Hypothalamus (tissue), 51 donors: ENCODE measurements around the gene SUFU.

Experiments used
- DNase-seq, 51 donors: peaks; one replicate each; lab custom pipeline; 2025; lab: John Stamatoyannopoulos, UW

SUFU gene

GRCh38 chr10:102630663-102631062 is 126.9 kb downstream of the SUFU start:
- DNase-seq: peak in 9 of 51 donors; percentile 23 to 55 (median 31)

DNA sequence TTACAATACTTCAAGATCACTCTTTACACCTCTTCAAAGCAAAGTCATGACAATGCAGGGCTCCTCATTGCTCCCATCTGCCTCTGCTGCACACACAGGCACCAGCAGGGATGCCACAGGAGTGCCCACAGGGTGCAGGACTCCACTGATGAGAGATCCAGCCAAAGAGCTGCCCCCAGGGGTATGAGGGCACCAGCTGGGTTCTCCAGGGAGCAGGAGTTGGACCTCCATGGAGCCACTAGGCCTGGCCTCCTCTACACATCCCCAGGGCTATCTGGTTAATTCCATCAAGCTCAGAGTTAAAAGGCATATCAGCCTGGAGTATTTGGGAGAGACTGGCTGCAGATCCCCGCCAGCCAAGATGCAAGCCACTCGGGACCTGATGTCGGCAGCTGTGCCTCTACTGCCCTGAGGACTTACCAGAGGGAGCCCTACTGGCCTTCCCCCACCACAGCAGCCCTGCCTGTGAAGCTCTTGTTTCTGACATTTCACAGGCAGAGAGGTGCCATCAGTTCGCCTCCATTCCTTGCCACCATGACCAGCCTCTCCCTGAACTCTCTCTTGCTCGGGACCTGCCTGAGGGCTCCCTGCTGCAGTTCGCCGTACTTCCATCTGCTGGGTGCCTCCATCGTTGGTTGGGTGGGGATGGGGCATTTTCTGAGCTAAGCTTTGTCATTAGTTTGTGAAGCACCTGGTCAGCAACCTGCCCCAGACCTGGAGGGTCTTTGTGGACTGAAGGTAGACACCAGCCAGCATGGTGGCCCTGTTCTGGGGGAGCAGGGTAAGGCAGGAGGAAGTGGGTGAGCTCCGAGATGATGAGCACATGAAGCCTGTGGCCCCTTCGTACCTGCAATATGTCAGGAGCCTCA is 128.0 kb downstream of the SUFU start:
- no peak for DNase-seq

DNA sequence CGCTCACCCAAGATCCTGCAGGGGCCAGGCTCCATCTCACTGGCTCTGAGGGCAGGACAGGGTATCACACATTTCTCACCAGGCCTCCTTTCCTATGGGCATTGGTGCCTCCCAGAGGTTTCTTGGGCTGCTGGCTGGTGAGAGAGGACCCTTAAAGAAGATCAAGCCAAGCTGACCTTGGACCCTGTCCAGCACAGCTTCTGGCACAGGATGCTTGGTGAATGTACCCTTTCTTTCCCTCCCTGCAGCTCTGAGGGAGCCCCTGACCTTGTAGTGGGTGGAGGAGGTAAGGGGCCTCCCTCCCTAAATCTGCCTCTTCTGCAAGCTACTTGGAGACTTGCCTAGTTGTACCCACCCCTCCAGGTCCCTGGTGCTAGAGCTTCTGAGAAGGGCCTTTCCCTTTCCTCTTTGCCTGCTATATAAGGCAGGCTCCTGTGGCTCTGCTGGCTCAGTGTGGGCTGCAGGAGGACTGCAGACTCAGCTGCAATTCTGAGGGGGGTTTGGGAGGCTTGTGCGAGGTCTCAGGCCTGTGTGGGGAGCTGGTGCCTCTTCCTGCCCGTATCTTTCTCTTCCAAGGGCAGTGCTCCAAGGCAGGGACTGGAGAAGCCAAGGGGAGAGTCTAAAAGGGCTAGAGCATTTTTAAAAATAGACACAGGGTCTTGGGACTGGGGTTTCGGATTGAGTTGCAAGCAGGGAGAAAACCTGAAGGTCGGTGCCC is 128.8 kb downstream of the SUFU start:
- peak in 2 of 51 donors; percentile 37 to 45 for DNase-seq

GRCh38 chr10:102633287-102633686 is 129.5 kb downstream of the SUFU start:
- peak in 1 of 51 donors; percentile 24 for DNase-seq

GRCh38 chr10:102633848-102634247 is 130.1 kb downstream of the SUFU start:
- no peak for DNase-seq

DNA sequence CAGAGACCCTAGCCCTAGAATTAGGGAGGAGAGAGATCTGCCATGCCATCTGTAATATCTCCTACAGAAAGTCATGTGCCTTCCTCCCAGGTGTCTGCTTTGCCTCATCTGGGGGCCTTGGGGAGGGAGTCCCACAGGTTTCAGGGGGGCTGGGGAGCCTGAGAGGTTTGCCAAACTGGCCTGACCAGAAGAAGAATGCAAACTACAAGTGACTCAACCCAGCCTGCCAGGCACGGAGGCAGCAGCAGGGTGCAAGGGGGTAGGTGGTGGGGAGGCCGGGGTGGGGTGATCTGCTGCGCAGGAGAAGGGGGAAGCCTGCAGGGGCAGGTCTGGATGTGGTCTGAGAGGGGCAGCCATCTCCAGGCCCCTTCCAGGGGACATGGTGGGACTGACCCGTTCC is 130.9 kb downstream of the SUFU start:
- no peak for DNase-seq

DNA sequence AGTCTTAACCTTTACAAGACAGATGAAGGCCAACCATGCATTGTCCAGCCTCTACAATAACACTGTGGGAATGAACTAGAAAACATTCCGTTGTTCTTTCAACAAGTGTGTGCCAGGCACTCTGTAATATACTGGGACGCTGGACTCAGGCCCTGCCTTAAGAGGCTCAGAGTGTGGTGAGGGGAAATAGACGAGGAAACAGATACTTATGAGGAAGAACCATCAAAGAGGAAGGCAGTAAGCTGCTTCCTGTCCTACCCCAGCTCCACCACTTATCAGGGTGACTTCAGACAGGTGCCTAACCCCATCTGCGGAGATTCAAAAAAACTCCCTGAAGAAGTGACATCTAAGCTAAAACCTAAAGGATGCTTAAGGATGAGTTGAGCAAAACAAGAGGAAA is 131.6 kb downstream of the SUFU start:
- DNase-seq: no peak

GRCh38 chr10:102639537-102639936 is 135.8 kb downstream of the SUFU start:
- no peak for DNase-seq

DNA sequence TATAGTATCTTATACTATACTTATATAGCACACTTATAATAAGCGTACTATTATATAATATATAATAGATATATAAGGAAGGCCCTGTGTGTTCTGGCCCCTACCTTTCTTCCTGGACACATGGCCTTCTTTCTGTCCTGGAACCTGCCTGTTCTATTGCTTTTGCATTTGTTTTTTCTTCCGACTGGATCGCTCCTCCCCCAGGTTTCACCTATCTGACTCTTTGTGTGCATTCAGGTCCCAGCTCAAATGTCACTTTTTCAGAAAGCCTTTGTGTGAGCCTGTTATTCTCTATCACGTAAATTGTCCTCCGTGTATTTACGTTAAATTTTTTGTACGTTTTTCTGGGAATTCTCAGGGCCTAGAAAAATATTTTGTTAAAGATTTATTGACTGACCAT is 137.6 kb downstream of the SUFU start:
- no peak for DNase-seq

- peak; percentile 67 to 99 (median 97) for DNase-seq
These were observed 138.3 kb downstream of the SUFU start for GRCh38 chr10:102641880-102642735.

DNA sequence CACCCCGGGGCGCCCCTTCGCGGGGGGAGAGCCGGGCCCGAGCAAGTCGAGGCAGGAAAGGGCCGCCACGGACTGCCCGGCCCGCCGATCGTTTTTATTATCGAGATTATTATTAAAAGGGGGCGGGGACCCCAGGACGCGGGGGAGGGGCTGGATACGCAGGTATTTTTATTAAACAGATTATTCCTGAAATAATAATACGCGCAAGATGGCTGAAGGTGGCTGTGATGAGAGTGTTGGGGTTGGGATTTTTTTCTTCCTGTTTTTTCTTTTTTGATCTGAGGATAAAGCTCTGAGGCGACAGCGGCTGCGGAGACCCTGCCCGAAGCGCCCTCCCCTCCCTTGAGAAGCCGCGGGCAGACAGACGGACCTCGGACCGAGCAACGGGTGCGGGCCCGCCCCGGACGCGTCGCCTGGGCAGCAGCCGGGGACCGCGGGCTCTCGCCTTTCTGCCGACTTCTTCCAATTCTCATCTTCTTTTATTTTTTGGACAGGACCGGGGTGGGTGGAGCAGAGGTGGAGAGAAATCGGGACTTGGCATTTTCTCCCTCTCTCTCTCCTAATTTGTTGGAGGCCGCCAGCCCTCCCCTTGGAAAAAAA is 139.1 kb downstream of the SUFU start:
- DNase-seq: peak in 30 of 51 donors; percentile 24 to 87 (median 58)

- peak in 44 of 51 donors; percentile 32 to 93 (median 76) for DNase-seq
These were observed 139.7 kb downstream of the SUFU start for GRCh38 chr10:102643336-102644065.

DNA sequence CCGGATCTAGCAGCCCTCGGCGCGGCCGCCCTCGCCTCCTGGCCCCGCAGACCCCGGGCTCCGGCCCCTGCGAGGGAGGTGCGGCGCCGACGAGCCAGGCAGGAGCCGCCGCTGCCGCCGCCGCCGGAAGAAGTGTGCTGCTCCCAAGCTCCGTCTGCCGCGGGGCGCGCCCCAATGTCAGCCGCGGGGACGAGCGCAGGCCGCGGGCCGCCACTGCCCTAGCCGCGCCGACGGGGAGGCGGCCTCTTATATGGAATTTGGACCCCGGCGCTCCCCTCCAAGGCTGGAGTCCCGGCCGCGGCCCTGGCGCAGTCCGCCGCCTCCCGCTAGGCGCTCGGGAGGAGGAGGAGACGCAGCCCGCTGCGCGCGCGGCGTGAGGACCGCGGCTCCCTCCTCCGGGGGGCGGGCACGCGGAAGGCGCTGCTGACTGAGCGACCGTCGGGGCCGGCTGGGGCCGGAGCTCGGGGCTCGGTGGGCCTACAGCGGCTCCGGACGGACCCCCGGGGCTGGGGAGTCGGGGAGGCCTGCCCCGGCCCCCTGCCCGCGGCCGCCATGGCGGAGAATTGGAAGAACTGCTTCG is 140.4 kb downstream of the SUFU start, which contains the start of gene TRIM8:
TRIM8 (plus strand) TSS at position 414 of the 580 bp plus-strand sequence; CDS start at position 553, 139 bp downstream.
- DNase-seq: peak in 11 of 51 donors; percentile 38 to 68 (median 52)

- DNase-seq: peak in 46 of 51 donors; percentile 32 to 93 (median 67)
These were observed 141.0 kb downstream of the SUFU start for GRCh38 chr10:102644646-102645387.

GRCh38 chr10:102645388-102645740 is 141.6 kb downstream of the SUFU start:
- DNase-seq: peak in 42 of 51 donors; percentile 30 to 93 (median 71)

GRCh38 chr10:102645741-102646609 is 142.2 kb downstream of the SUFU start:
- peak in 34 of 51 donors; percentile 27 to 89 (median 68) for DNase-seq
